ENCODE measurements around the gene MORN1.

- no peak for TF ChIP-seq CTCF (IDR thresholded peaks at IDR 0.05; ENCODE audit: poor library complexity, severe bottlenecking)
- TF ChIP-seq EZH2 (IDR thresholded peaks at IDR 0.05; ENCODE audit: borderline replicate concordance, insufficient read depth, low read length, poor library complexity, severe bottlenecking): no peak
- TF ChIP-seq TAF1 (IDR thresholded peaks at IDR 0.05; ENCODE audit: low read depth): no peak
- TF ChIP-seq POLR2AphosphoS5 (IDR thresholded peaks at IDR 0.05): no peak
- TF ChIP-seq EP300 (conservative IDR thresholded peaks at IDR 0.05; ENCODE audit: poor library complexity, severe bottlenecking): no peak
These were observed 35.2 kb upstream of the MORN1 start for GRCh38 chr1:2426540-2426939.

Data from neural cell (in vitro differentiated cells).